Endodermal cell (in vitro differentiated cells): ENCODE measurements around the gene FRA10AC1. TPM values are rescaled to one million over a fixed set of nuclear protein-coding genes. Genes with fewer than 3 reads are reported as not detected.

ENCODE experiments used
- DNase-seq: peaks from one replicate; pipeline ENCODE4 v3.0.0-alpha.2; 2017
- H3K27ac ChIP-seq: 2 replicates; pipeline ENCODE4 v1.5.1; 2013; ENCODE audit warnings: mild to moderate bottlenecking, low read depth, low read length, moderate library complexity
- H3K27me3 ChIP-seq: 2 replicates; pipeline ENCODE4 v1.6.1; 2013; ENCODE audit warnings: mild to moderate bottlenecking, low read length, moderate library complexity; ENCODE audit not compliant: insufficient read depth, control insufficient read depth, poor library complexity, severe bottlenecking
- H3K36me3 ChIP-seq: 2 replicates; pipeline ENCODE4 v1.7.0; 2013; ENCODE audit warnings: mild to moderate bottlenecking, low read length, moderate library complexity; ENCODE audit not compliant: control insufficient read depth, insufficient read depth
- H3K4me1 ChIP-seq: one replicate; pipeline ENCODE4 v1.7.0; 2013; ENCODE audit warnings: low read length; ENCODE audit not compliant: control insufficient read depth, insufficient read depth
- H3K4me3 ChIP-seq: 2 replicates; pipeline ENCODE4 v1.5.1; 2013; ENCODE audit warnings: mild to moderate bottlenecking, low read length, moderate library complexity
- H3K9ac ChIP-seq: 2 replicates; pipeline ENCODE4 v1.6.1; 2013; ENCODE audit warnings: mild to moderate bottlenecking, low read length, moderate library complexity; ENCODE audit not compliant: poor library complexity, severe bottlenecking; ENCODE audit errors: extremely low read depth
- H3K9me3 ChIP-seq: 2 replicates; pipeline ENCODE4 v1.6.1; 2013; ENCODE audit warnings: mild to moderate bottlenecking, low read length, moderate library complexity; ENCODE audit not compliant: control insufficient read depth
- H3K27ac Mint-ChIP-seq: 2 replicates; pipeline ENCODE4 v1.8.0; 2020; ENCODE audit warnings: mixed read lengths
- H3K27me3 Mint-ChIP-seq: 2 replicates; pipeline ENCODE4 v1.8.0; 2021; ENCODE audit warnings: mild to moderate bottlenecking, mixed read lengths; ENCODE audit not compliant: insufficient read depth
- H3K36me3 Mint-ChIP-seq: 2 replicates; pipeline ENCODE4 v1.8.0; 2020; ENCODE audit warnings: low read depth, mixed read lengths
- H3K4me1 Mint-ChIP-seq: 2 replicates; pipeline ENCODE4 v1.8.0; 2020; ENCODE audit warnings: mixed read lengths
- H3K4me3 Mint-ChIP-seq: 2 replicates; pipeline ENCODE4 v1.8.0; 2020; ENCODE audit warnings: mild to moderate bottlenecking, moderate library complexity, mixed read lengths
- H3K9me3 Mint-ChIP-seq: 2 replicates; pipeline ENCODE4 v1.8.0; 2020; ENCODE audit warnings: mild to moderate bottlenecking, mixed read lengths
- CTCF ChIP-seq: fragments of 200-600 bp; sonication (generic); conservative IDR thresholded peaks from 2 replicates; pipeline ENCODE4 v1.5.0; 2021; ENCODE audit warnings: antibody characterized with exemption, mild to moderate bottlenecking
- WGBS, 2 experiments: methylation state at CpG; one replicate each; pipeline versions ENCODE4 v1.1.5 to v1.1.7; 2013; ENCODE audit warnings: missing lambda C conversion rate in 2 of 2, mixed read lengths in 1 of 2; ENCODE audit not compliant: insufficient coverage in 1 of 2, insufficient read length in 1 of 2; 5-methylcytosine and 5-hydroxymethylcytosine counted together
- total RNA-seq, 2 donors: library from RNA; stranded (reverse); fragmentation: NEBNext Ultra II Directional in 1 of 2; extraction: Animal tissue kit (Norgen Biotek cat#: 25700) in 1 of 2; gene quantifications; 2 replicates in 1 of 2; 3 replicates in 1 of 2; pipeline ENCODE4 v1.2.1, GENCODE V29; 2021

The FRA10AC1 gene
- total RNA-seq, 2 donors from 2014 or later = 16.5 to 28.3 TPM

GRCh38 chr10:93707623-93708022 is 5.2 kb upstream of the FRA10AC1 start:
- peaks cover 3% of the 10 kb centered on the region for H3K4me1 Mint-ChIP-seq
- no peak overlapping the region for H3K4me3 ChIP-seq
- TF ChIP-seq CTCF = no peak
- no peaks in the 10 kb centered on the region for H3K36me3 ChIP-seq
- H3K4me1 ChIP-seq = no peaks in the 10 kb centered on the region
- no peaks in the 10 kb centered on the region for H3K9me3 ChIP-seq
- no peaks in the 10 kb centered on the region for H3K36me3 Mint-ChIP-seq
- H3K27ac Mint-ChIP-seq = no peak overlapping the region
- H3K9ac ChIP-seq = no peak overlapping the region
- no peaks in the 10 kb centered on the region for H3K27me3 Mint-ChIP-seq
- no peak overlapping the region for H3K4me3 Mint-ChIP-seq
- H3K9me3 Mint-ChIP-seq = no peaks in the 10 kb centered on the region
- H3K27me3 ChIP-seq = no peaks in the 10 kb centered on the region
- DNase-seq = no peak
- H3K27ac ChIP-seq = no peak overlapping the region

GRCh38 chr10:93704451-93704850 is 2.1 kb upstream of the FRA10AC1 start:
- H3K9me3 Mint-ChIP-seq = no peaks in the 10 kb centered on the region
- H3K4me3 ChIP-seq = no peak overlapping the region
- H3K4me1 ChIP-seq = no peaks in the 10 kb centered on the region
- H3K9me3 ChIP-seq = no peaks in the 10 kb centered on the region
- no peak overlapping the region for H3K9ac ChIP-seq
- no peak overlapping the region for H3K27ac ChIP-seq
- no peak for TF ChIP-seq CTCF
- WGBS, 2 experiments = 88 to 92% methylated on average over 4 to 5 of the region's 5 CpGs
- H3K4me1 Mint-ChIP-seq = peaks cover 12% of the 10 kb centered on the region
- no peaks in the 10 kb centered on the region for H3K36me3 Mint-ChIP-seq
- H3K27ac Mint-ChIP-seq = no peak overlapping the region
- H3K4me3 Mint-ChIP-seq = no peak overlapping the region
- DNase-seq = no peak
- H3K27me3 ChIP-seq = no peaks in the 10 kb centered on the region
- no peaks in the 10 kb centered on the region for H3K27me3 Mint-ChIP-seq
- H3K36me3 ChIP-seq = peaks cover 1% of the 10 kb centered on the region

GRCh38 chr10:93703841-93704240 is 1.4 kb upstream of the FRA10AC1 start:
- Mint-ChIP-seq H3K9me3 (no peaks in the 10 kb centered on the region), H3K4me3 (no peak overlapping the region), H3K36me3 (peaks cover 1% of the 10 kb centered on the region), H3K4me1 (peaks cover 12% of the 10 kb centered on the region), H3K27ac (no peak overlapping the region), H3K27me3 (no peaks in the 10 kb centered on the region)
- no peak for DNase-seq
- WGBS, 2 experiments = 100% methylated on average over 1 of the region's 1 CpG; no CpG with 5 or more reads in 1 of the 2 experiments
- H3K27me3 ChIP-seq = no peaks in the 10 kb centered on the region
- H3K36me3 ChIP-seq = peaks cover 7% of the 10 kb centered on the region
- no peaks in the 10 kb centered on the region for H3K9me3 ChIP-seq
- H3K4me1 ChIP-seq = no peaks in the 10 kb centered on the region
- TF ChIP-seq CTCF = no peak
- no peak overlapping the region for H3K9ac ChIP-seq
- no peak overlapping the region for H3K4me3 ChIP-seq
- no peak overlapping the region for H3K27ac ChIP-seq
